AG04449 (cell line): ENCODE results near the gene CDH2.

Source experiments
- CTCF ChIA-PET: fragments of 350-600 bp; formaldehyde crosslinking; extraction: SDS; loops from one replicate; lab custom pipeline; 2021; ENCODE audit warnings: antibody characterized with exemption; lab: Yijun Ruan, JAX
- POLR2A ChIA-PET: fragments of 400-600, 350-600 bp; formaldehyde crosslinking; extraction: SDS; loops from one replicate; lab custom pipeline; 2020; ENCODE audit warnings: antibody characterized with exemption, inconsistent platforms; lab: Yijun Ruan, JAX
- DNase-seq: peaks from one replicate; pipeline ENCODE4 v3.0.0-alpha.2; 2010; ENCODE audit warnings: low read depth, low spot score
- H3K4me3 ChIP-seq: 2 replicates; pipeline ENCODE4 v1.5.1; 2011; ENCODE audit warnings: low read depth, mild to moderate bottlenecking, control low read depth, low read length
- CTCF ChIP-seq: IDR thresholded peaks from one replicate; pipeline ENCODE4 v1.5.1; 2011; ENCODE audit warnings: mild to moderate bottlenecking, moderate library complexity, low read length, control low read depth, inconsistent platforms; ENCODE audit not compliant: insufficient read depth; ENCODE audit errors: missing control alignments

The CDH2 gene

GRCh38 chr18:28079883-28080282 is 97.0 kb downstream of the CDH2 start:
- DNase-seq, result no peak
- no peak overlapping the region for H3K4me3 ChIP-seq
- CTCF ChIA-PET, result no interaction called here
- TF ChIP-seq CTCF, result no peak
- POLR2A ChIA-PET, result no interaction called here

- ChIA-PET POLR2A (no interaction called here), CTCF (no interaction called here)
- TF ChIP-seq CTCF, result no peak
- DNase-seq, result no peak
- no peak overlapping the region for H3K4me3 ChIP-seq
These were observed 98.1 kb downstream of the CDH2 start for GRCh38 chr18:28078849-28079248.

- DNase-seq, result no peak
- no peak for TF ChIP-seq CTCF
- ChIA-PET POLR2A (interaction anchor here (0.6 kb wide), 1 partner anchor 14 kb away, joined by 3 read pairs; no protein-coding TSS in a partner anchor), CTCF (no interaction called here)
- H3K4me3 ChIP-seq, result no peak overlapping the region
These were observed 98.6 kb downstream of the CDH2 start for GRCh38 chr18:28078298-28078697.

GRCh38 chr18:28075501-28075900 is 101.4 kb downstream of the CDH2 start:
- TF ChIP-seq CTCF, result no peak
- ChIA-PET CTCF (no interaction called here), POLR2A (no interaction called here)
- H3K4me3 ChIP-seq, result no peak overlapping the region
- DNase-seq, result no peak

GRCh38 chr18:28074076-28074475 is 102.9 kb downstream of the CDH2 start:
- no peak overlapping the region for H3K4me3 ChIP-seq
- ChIA-PET POLR2A (no interaction called here), CTCF (no interaction called here)
- no peak for DNase-seq
- TF ChIP-seq CTCF, result no peak

GRCh38 chr18:28073658-28074057 is 103.3 kb downstream of the CDH2 start:
- H3K4me3 ChIP-seq, result no peak overlapping the region

More at GRCh38 chr18:28073658-28074057, 103.3 kb downstream of the CDH2 start:
- ChIA-PET POLR2A (no interaction called here), CTCF (no interaction called here)
- TF ChIP-seq CTCF, result no peak
- DNase-seq, result no peak
